Liver (tissue), 3 donors: ENCODE data around the gene SRGAP2.
"Not testable (repeated sequence)": the region's sequence is repeated elsewhere in the genome, so short reads cannot be mapped to it uniquely, and the experiment has no call there.

Experiments
- CTCF ChIP-seq: fragments of 150-350 bp; IDR thresholded peaks from 2 replicates; pipeline ENCODE4 v1.5.1; 2017; ENCODE audit warnings: improper control_type of control experiment, low read depth, low read length; ENCODE audit not compliant: missing input control
- FOXA1 ChIP-seq: IDR thresholded peaks from 2 replicates; pipeline ENCODE4 v1.6.1; 2016; ENCODE audit warnings: antibody characterized with exemption
- GABPA ChIP-seq, 2 donors: IDR thresholded peaks in 1 of 2; conservative IDR thresholded peaks in 1 of 2; 2 replicates each; pipeline ENCODE4 v1.6.1; 2016; ENCODE audit warnings: antibody characterized with exemption in 2 of 2, mild to moderate bottlenecking in 1 of 2, moderate library complexity in 1 of 2
- RAD21 ChIP-seq, 2 donors: IDR thresholded peaks; 2 replicates each; pipeline ENCODE4 v1.6.1; 2016; ENCODE audit warnings: antibody characterized with exemption in 2 of 2, mild to moderate bottlenecking in 2 of 2
- REST ChIP-seq: IDR thresholded peaks from 2 replicates; pipeline ENCODE4 v1.6.1; 2016; ENCODE audit warnings: antibody characterized with exemption, mild to moderate bottlenecking
- TAF1 ChIP-seq: conservative IDR thresholded peaks from 2 replicates; pipeline ENCODE4 v1.6.1; 2016; ENCODE audit warnings: antibody characterized with exemption, mild to moderate bottlenecking
- YY1 ChIP-seq: IDR thresholded peaks from 2 replicates; pipeline ENCODE4 v1.6.1; 2016; ENCODE audit warnings: antibody characterized with exemption, mild to moderate bottlenecking
- TF ChIP-seq, protein P1 (sequence below): IDR thresholded peaks from 2 replicates; pipeline ENCODE4 v1.6.1; 2016; ENCODE audit warnings: antibody characterized with exemption
- TF ChIP-seq, protein P2 (sequence below): IDR thresholded peaks from 2 replicates; pipeline ENCODE4 v1.6.1; 2016; ENCODE audit warnings: antibody characterized with exemption
- donor health status: healthy.
- donor health status: healthy.

DNA sequence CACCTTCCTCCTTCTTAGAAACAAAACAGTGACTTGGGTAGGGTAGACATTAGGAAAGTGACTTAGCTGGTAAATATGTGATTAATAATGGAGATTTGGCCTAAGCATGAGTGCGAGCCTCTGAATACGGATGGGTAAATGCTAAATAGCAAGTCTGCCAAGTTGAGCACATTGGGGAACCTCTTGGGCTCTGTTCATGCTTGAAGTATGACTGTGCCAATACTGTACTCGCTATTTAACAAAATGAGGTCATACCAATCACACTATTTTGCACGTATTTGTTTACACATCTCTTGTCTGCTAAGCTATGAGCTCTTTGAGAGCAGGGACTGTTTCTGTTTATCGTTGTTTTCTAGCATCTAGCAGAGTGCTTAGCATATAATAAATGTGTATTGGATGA, 23.5 kb downstream of the SRGAP2 start:
- TF ChIP-seq REST; CTCF; TAF1; FOXA1; GABPA (IDR thresholded peaks at IDR 0.05 in 1 of 2, conservative IDR thresholded peaks at IDR 0.05 in 1 of 2); RAD21 (IDR thresholded peaks at IDR 0.05); YY1: not testable (repeated sequence)
- TF ChIP-seq, protein P1, sequence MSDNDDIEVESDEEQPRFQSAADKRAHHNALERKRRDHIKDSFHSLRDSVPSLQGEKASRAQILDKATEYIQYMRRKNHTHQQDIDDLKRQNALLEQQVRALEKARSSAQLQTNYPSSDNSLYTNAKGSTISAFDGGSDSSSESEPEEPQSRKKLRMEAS = not testable (repeated sequence)
- TF ChIP-seq, protein P2, sequence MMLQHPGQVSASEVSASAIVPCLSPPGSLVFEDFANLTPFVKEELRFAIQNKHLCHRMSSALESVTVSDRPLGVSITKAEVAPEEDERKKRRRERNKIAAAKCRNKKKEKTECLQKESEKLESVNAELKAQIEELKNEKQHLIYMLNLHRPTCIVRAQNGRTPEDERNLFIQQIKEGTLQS = not testable (repeated sequence)
